NCI-H1417 treated with DMSO at 0.1 percent for 48 hours (cell line): ENCODE results near the gene ASB15.

Experiments used
- DNase-seq: peaks from one replicate; lab custom pipeline; 2025; lab: John Stamatoyannopoulos, UW

ASB15 gene

DNA sequence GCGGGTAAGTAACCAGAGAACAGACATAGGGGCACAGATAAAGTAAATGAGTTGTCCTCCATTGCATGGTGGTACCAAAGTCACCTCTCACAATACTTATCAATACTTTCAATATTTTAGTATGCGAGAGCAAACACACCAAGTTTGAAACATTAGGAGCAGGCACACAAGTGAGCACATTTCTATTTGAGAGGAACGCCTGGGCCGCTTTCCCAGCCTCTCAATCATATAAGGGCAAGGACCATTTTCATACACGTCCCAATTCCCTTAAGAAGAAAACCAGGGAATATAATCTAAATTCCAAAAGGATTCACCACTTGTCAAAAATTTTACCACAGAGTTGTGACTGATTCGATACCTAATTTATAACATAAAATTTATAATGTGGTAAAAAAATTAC, 61.6 kb downstream of the ASB15 start:
- DNase-seq: no peak

DNA sequence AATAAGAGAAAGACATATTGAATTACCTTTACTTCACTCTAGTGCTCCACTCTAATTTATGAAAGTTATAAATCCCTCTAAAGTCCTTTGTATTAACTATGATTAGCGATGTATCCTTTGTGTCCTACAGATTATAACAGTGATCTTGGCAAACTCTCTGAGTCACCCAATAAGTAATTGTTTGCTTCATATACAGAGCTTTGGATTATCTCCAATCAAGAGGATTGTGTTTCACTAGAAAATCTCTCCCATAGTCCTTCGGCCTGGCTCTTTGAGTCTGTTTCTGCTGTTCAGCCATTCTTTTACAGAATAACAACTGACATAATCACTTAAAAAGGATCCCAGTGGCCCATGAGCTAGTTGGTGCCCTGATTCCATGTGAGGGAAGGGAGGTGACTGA, 63.5 kb downstream of the ASB15 start:
- DNase-seq: no peak

DNA sequence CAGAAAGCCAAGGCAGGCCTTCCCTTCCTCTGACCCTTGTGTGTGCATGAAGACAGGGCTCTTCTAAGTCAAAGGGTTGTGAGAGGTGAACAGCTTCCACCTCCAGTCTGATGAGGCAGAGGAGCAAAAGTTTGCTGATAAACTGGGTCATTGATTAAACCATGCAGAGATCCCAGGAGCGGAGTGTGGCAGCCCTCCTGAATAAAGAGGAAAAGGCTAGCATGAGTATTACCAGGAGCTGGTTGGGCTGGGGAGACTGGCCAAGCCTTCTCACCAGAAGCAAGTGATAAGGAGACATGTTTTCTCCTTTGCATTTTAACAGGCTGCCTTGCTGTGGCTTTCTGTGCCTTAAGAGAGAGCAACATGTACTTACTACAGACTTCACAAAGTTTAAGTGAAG, 64.3 kb downstream of the ASB15 start:
- no peak for DNase-seq

DNA sequence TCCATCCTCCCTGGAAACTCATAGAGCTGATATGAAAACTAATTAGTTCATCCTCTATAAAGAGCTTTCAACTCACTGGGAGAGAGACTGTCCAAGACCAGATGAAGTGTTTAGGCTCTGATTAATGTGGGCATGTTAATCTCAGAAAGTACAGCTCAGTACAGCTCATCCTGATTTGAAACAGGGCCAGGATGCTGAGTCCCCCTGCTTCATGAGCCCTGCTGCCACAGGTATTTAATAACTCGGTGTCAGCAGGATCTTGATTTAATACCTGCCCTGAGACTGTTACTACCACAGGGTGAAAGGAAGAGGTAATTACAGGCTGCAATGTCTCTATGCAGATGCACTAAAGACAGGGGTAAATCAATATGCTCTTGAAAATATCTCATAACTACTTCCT, 64.9 kb downstream of the ASB15 start:
- peak; percentile 29 for DNase-seq

DNA sequence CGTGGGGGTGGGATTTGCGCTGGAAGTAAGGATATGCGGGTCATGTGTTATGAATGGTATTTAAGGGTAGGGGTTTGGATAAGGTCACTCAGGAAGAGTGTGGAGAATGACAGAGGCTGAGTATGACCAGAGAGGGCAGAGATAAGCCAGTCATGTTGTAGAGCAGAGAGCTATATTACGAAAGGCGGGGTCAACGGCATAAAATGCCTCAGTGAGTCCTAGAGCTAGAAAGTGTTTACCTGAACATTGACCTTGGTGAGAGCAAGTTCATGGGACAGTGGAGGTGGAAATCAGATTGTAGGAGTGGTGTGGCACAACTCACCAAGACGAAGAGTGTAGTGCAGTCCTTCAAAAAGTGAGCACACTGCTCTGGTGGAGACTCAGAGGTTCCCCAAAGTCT, 67.9 kb downstream of the ASB15 start:
- no peak for DNase-seq

DNA sequence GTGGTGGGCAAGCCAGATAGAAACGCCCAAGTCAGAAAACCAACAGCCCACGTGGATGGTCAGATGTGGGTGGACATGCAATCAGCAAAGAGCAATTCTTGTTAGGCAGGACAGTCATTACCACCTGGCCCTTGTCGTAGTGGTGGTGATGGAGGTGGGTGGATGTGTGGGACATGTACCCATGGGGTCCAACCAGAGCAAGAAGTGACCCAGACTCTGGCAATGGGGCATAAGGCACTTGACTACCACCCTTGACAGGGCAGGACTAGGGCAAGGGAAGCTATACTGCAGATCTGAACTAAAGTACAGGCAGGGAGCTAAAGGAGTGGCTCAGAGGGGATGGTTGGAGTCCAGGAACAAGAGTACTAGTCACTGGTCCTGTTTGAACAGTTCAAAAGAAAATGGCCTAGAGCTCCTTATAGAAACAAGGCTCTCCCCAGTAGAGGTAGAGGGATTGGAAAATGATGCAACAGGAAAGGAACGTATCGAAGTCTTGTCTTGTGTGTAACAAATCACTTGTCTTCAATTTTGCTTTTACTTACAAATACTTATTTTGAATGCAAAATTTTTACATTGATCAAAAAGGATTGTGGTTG, 71.6 kb downstream of the ASB15 start:
- DNase-seq: no peak

DNA sequence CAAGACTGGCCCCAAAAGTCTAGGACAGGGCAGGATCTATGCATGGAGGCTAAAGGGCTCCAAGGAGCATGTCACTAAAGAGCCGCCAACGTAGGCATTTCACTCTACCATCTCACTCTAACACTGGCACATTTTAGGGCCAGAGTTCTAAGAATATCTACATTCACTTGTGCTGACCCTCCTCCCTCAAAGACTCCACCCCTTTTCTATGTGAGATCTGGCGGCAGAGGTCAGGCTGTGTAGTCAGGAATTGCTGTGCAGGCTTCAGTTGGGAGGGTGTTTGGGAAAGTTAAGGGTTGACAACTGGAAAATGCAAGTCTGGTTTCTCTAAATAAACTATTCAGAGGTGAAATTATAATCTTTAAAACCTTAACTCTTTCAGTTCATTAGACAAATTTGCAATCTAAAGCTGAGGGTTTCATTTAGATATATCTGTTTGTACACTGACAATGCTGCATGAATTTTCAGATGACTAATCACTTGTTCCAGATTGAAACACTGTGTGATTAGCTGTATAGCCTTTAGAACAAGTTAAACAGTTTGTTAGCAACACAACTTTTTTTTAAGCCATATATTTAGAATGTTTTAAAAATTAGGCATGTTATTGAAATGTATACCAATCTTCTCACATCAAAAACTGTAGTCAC, 72.3 kb downstream of the ASB15 start:
- DNase-seq: no peak

DNA sequence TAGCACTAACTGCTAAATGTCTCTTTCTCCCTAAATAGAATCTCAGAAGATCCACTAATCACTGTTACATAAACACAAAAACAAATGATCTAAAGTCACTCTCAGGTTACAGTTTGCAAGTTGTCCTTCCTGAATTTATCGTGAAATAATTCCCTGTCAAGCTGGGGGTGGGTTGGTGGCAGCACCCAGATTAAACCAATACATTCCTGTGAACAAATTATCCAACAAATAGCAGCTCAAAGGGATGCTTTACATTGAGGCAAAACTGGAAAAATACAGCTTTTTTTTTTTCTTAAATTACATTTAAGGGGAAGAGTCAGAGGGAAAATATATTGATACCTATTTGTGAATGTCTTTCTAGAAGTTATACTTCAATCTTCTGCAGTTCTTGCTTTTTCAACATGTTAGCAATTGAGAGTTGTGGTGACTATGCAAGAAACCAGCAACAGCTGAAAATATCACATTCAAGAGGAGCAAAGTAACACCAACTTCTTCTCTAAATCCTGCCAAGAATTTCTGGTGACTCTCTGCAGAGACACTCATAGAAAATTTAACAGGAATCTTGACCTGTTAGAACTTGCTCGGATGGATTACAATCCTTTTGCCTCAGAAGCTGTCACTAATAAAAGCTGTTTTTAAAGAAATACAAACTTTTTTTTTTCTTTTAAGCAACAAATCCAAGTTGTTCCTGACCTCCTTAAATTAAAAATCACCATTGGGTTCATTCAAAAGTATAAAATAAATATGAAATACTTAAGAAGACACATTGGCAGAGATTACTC, 73.0 kb downstream of the ASB15 start:
- DNase-seq: no peak

DNA sequence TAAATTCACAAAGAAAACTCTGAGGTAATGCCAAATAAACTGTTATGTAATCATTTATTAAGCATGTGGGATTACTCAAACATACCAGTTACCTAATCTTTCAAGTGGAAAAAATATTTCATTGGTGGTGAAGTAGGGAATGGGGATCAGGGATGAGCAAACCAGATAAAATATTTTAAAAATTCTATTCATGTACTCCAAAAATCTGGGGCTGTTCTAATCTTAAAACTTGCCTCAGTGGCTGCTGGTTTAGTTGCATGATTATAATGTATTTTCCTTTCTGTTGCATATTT, 73.5 kb downstream of the ASB15 start:
- DNase-seq: no peak

DNA sequence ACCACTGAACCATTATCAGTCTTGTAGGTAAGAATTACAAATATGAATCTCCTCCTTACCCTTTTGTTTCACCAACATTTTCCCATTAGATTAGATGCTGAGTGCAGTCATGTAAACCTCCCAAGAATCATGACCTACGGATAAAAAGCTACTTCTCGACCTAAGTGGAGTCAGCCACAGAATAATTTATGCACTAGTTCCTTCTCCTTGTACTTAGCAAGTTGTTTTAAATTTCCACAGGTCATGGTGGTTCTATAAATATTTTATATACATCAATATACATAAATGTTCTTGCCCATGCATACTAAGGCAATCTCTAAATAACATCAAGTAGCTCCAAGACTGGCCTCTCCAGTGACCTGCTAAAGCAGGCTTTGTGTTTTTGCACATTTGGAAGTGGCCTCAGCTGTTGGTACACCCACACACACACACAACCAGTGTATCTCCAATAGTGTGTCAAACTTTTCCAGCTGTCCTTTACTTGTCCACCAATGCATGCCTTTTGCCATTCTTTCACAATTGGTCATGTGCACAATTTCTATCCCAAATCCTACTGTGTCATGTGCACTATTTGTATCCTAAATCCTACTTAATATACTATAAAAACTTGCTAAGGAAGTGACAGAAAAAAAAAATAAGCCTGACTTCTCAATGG, 75.6 kb downstream of the ASB15 start:
- DNase-seq: no peak

DNA sequence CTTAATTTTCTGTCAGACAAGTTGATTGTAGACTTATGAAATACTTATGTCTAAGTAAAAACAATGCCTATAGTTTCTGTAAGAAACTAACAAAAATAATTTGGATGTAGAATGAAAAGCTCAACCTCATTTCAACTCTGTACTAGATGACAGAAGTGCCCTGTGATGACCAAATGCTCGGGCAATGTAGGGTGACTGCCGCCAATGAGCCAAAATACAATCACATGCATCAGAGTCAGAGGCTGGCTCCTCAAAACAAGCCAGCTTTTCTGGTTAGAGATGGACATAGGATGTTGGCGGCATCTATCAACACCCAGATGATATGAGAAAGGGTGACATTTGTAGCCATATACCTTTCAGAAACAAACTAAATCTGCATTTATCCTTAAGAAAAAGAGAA, 78.0 kb downstream of the ASB15 start:
- DNase-seq: no peak

DNA sequence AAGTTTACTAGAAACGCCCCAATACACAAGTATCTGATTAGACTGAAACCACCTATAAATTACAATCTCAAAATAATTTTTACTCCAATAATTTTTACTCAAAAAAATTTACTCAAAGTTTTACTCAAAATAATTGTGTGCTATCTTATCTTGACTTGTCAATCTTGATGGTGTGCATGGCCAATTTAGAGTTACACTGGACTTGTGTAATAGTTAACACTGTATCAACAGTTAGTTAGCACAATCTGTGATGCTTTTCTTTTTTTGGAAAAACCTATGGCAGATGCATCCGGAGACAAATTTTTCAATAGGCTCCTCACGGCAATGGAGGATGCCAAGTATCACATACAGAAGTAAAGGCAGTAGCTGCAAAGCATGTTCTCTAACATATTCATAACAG, 79.0 kb downstream of the ASB15 start:
- DNase-seq: no peak

DNA sequence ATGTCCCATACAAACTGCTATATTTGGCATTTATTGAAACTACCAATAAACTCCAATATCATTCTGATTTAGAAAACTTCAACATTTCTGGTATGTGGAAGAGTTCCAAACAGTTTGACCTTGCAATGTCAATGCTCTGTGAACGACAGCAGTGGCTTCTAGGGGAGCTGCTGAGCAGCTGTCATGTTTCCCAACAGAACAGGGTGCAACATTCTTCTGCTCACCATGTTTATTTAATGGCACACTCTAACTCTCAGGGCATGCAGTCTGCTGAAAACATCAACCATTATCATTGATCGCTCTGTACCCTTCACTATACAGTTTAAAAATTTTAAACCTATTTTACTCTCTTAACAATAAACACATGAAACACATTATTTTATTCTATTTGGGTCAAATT, 79.9 kb downstream of the ASB15 start:
- no peak for DNase-seq

DNA sequence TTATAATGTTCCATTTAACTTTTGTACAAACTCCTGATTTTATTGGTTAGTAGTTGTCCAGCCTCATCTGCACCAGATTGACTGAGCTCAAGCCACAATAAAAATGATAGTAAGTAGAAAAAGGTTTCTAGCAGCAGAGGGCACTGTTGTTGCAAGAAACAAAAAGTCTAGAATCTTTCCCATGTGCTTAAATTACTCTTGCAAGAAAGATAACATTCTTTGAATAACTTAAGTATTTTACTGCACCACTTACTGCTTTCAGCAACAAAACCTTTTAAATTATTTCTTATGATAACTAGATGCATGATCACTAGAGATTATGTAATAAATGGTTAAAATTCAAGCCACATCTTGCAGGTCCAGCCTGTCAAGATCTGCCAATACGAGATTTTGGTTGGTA, 81.1 kb downstream of the ASB15 start:
- peak; percentile 13 for DNase-seq

DNA sequence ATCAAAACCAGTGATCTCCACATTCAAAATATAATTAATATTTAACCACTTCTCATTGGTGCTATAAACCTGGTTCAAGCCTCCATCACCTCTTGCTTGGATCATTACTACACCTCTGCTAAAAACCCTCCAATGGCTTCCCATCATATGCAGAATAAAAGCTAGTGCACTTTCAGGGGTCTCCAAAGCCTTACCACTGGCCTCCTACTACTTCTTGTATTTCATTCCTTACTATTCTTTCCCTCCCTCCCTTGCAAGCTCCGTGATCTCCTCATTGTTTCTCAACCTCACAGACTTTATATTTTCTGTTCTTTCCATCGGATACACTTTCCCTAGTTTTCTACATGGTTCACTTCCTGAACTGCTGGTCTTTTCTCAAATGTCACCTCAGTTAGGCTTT, 85.5 kb downstream of the ASB15 start:
- no peak for DNase-seq

DNA sequence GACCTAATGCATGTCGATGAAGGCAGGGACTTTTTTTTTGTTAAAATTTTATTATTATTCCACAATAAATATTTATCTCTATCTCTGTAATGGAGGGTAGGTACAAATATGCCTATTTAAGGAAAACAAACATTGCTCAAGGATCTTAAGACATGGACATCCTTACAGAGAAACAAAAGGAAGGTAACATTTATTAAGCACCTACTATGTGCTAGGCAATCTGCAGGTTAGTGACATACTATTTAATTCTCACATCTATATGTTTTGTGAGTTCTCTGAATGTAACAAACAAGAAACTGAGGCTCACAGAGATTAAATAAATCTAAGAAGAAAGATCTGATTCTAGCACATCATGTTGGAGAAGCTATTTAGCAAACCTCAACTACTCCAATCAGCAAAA, 86.1 kb downstream of the ASB15 start:
- DNase-seq: no peak
